PC-3 (cell line): ENCODE results near the gene SYT7. TPM values are rescaled to one million over a fixed set of nuclear protein-coding genes. Genes with fewer than 3 reads are reported as not detected.

ENCODE experiments used
- ATAC-seq: fragments of 200-7000 bp; cut with Tn5 transposase; 2 replicates; pipeline ENCODE4 v1.9.1; 2020; ENCODE audit warnings: mild to moderate bottlenecking, moderate library complexity
- BruUV-seq: library from RNA; stranded (reverse); fragments of 400-500 nt; replicated peaks from 2 replicates; lab custom pipeline; 2021; lab: Mats Ljungman, UMichigan
- CTCF ChIA-PET: fragments of 300-600 bp; sonication (Branson Sonifier 250); formaldehyde crosslinking; loops from one replicate; lab custom pipeline; 2022; ENCODE audit warnings: antibody characterized with exemption; lab: Charles Lee
- POLR2A ChIA-PET: fragments of 300-600 bp; sonication (Branson Sonifier 250); formaldehyde crosslinking; loops from one replicate; lab custom pipeline; 2022; ENCODE audit warnings: antibody characterized with exemption; ENCODE audit not compliant: unreplicated experiment; lab: Charles Lee
- DNase-seq: peaks from one replicate; pipeline ENCODE4 v3.0.0-alpha.2; 2015
- H2AFZ ChIP-seq: fragments of 300-600 bp; sonication (generic); 2 replicates; pipeline ENCODE4 v1.6.0; 2016; ENCODE audit warnings: antibody characterized with exemption, low read length
- H3F3A ChIP-seq: fragments of 300-600 bp; sonication (generic); one replicate; pipeline ENCODE4 v1.6.0; 2017; ENCODE audit warnings: antibody characterized with exemption, low read length, control low read depth, mild to moderate bottlenecking; ENCODE audit not compliant: unreplicated experiment
- H3K27ac ChIP-seq: fragments of 300-600 bp; sonication (generic); 2 replicates; pipeline ENCODE4 v1.5.1; 2016; ENCODE audit warnings: mild to moderate bottlenecking, low read length
- H3K27me3 ChIP-seq: fragments of 300-600 bp; sonication (generic); 2 replicates; pipeline ENCODE4 v1.6.1; 2016; ENCODE audit warnings: low read length, mixed read lengths
- H3K36me3 ChIP-seq: fragments of 300-600 bp; sonication (generic); 2 replicates; pipeline ENCODE4 v1.6.1; 2016; ENCODE audit warnings: low read depth, mixed run types, low read length, mixed read lengths
- H3K4me1 ChIP-seq: fragments of 300-600 bp; sonication (generic); 2 replicates; pipeline ENCODE4 v1.5.1; 2016; ENCODE audit warnings: low read length; ENCODE audit not compliant: insufficient read depth
- H3K4me2 ChIP-seq: fragments of 300-600 bp; sonication (generic); 2 replicates; pipeline ENCODE4 v1.6.0; 2016; ENCODE audit warnings: low read length
- H3K4me3 ChIP-seq: fragments of 300-600 bp; sonication (generic); 2 replicates; pipeline ENCODE4 v1.5.1; 2016; ENCODE audit warnings: mild to moderate bottlenecking, low read length, mixed read lengths
- H3K79me2 ChIP-seq: fragments of 300-600 bp; sonication (generic); 2 replicates; pipeline ENCODE4 v1.6.1; 2017; ENCODE audit warnings: low read length, mixed read lengths
- H3K9ac ChIP-seq: fragments of 300-600 bp; sonication (generic); 2 replicates; pipeline ENCODE4 v1.6.0; 2016; ENCODE audit warnings: mild to moderate bottlenecking, low read length
- H3K9me2 ChIP-seq: fragments of 300-600 bp; sonication (generic); replicated peaks from 2 replicates; pipeline ENCODE4 v1.6.1; 2016; ENCODE audit warnings: mixed run types, low read length, mixed read lengths
- H3K9me3 ChIP-seq: fragments of 300-600 bp; sonication (generic); 2 replicates; pipeline ENCODE4 v1.6.1; 2016; ENCODE audit warnings: low read length, mixed read lengths
- H4K20me1 ChIP-seq: fragments of 300-600 bp; sonication (generic); 2 replicates; pipeline ENCODE4 v1.6.1; 2016; ENCODE audit warnings: low read length, mixed read lengths
- CTCF ChIP-seq: fragments of 300-600 bp; sonication (generic); conservative IDR thresholded peaks from 2 replicates; pipeline ENCODE4 v1.5.1; 2017; ENCODE audit warnings: antibody characterized with exemption, low read depth, mild to moderate bottlenecking, low read length
- EZH2 ChIP-seq: fragments of 300-600 bp; sonication (generic); IDR thresholded peaks from one replicate; pipeline ENCODE4 v1.6.1; 2017; ENCODE audit warnings: antibody characterized with exemption, mild to moderate bottlenecking, low read length; ENCODE audit not compliant: unreplicated experiment
- EZH2phosphoT487 ChIP-seq: fragments of 300-600 bp; sonication (generic); IDR thresholded peaks from 2 replicates; pipeline ENCODE4 v1.6.1; 2018; ENCODE audit warnings: mild to moderate bottlenecking, antibody characterized with exemption, low read length, borderline replicate concordance
- intact Hi-C: fragments of 100-400 bp; cut with micrococcal nuclease; formaldehyde crosslinking; loops from 2 replicates; pipeline ENCODE4 v1.9.0; 2023
- total RNA-seq: library from RNA; depleted of rRNA; stranded (reverse); fragments of >200 nt; gene quantifications from 2 replicates; pipeline ENCODE4 v1.2.3, GENCODE V29; 2014

Gene SYT7
- total RNA-seq, 1 experiment from 2014 or later: 23.2 TPM

- H3F3A ChIP-seq: no peaks in the 10 kb centered on the region
- ATAC-seq: peak; percentile 27; the same call in 1 of the 2 replicates
- no peak overlapping the region for H2AFZ ChIP-seq
- peak; percentile 64 for DNase-seq
- H3K4me2 ChIP-seq: peak overlapping the region; percentile 30; the same call in 1 of the 2 replicates
- H3K36me3 ChIP-seq: no peaks in the 10 kb centered on the region
- peak; percentile 99 for TF ChIP-seq CTCF
- TF ChIP-seq EZH2phosphoT487: no peak
- TF ChIP-seq EZH2: no peak
- H3K9me2 ChIP-seq: no peaks in the 10 kb centered on the region
- no peaks in the 10 kb centered on the region for H3K9me3 ChIP-seq
- H4K20me1 ChIP-seq: no peaks in the 10 kb centered on the region
- POLR2A ChIA-PET: no interaction called here
- H3K9ac ChIP-seq: no peak overlapping the region
- CTCF ChIA-PET: interaction anchor here (0.8 to 2.4 kb wide), 4 partner anchors 39 to 161 kb away, joined by 4 to 8 read pairs (median 6); no protein-coding TSS in a partner anchor
- no TSS peak for BruUV-seq
- H3K27ac ChIP-seq: no peak overlapping the region
- peaks cover 15% of the 10 kb centered on the region; the same call in 1 of the 2 replicates for H3K4me1 ChIP-seq
- intact Hi-C loops: loop anchor here (1.0 to 5.0 kb wide), 5 partner anchors 31 to 255 kb away; no protein-coding TSS in a partner anchor
- H3K4me3 ChIP-seq: no peak overlapping the region
- no peaks in the 10 kb centered on the region for H3K79me2 ChIP-seq
- H3K27me3 ChIP-seq: no peaks in the 10 kb centered on the region
These were observed 103.1 kb downstream of the SYT7 start for GRCh38 chr11:61477727-61478148.

GRCh38 chr11:61477126-61477525 is 103.8 kb downstream of the SYT7 start:
- no peak for TF ChIP-seq EZH2phosphoT487
- no peak for TF ChIP-seq EZH2
- TF ChIP-seq CTCF: no peak
- Histone ChIP-seq H3K27me3 (no peaks in the 10 kb centered on the region), H3F3A (no peaks in the 10 kb centered on the region), H3K4me1 (peaks cover 15% of the 10 kb centered on the region; the same call in 1 of the 2 replicates), H3K9me2 (no peaks in the 10 kb centered on the region), H3K9me3 (no peaks in the 10 kb centered on the region), H3K4me2 (peak overlapping the region; percentile 30; the same call in 1 of the 2 replicates), H3K27ac (no peak overlapping the region), H4K20me1 (no peaks in the 10 kb centered on the region), H3K9ac (no peak overlapping the region), H3K4me3 (no peak overlapping the region), H3K79me2 (no peaks in the 10 kb centered on the region), H3K36me3 (no peaks in the 10 kb centered on the region), H2AFZ (no peak overlapping the region)
- POLR2A ChIA-PET: no interaction called here
- ATAC-seq (peak; percentile 19; the same call in 1 of the 2 replicates), DNase-seq (no peak)
- CTCF ChIA-PET: interaction anchor here (1.1 to 2.4 kb wide), 3 partner anchors 31 to 161 kb away, joined by 4 to 8 read pairs (median 4); no protein-coding TSS in a partner anchor
- no TSS peak for BruUV-seq
- intact Hi-C loops: loop anchor here (1.0 to 5.0 kb wide), 5 partner anchors 30 to 255 kb away; no protein-coding TSS in a partner anchor

GRCh38 chr11:61476371-61476770 is 104.5 kb downstream of the SYT7 start:
- Histone ChIP-seq H3K4me1 (peaks cover 10% of the 10 kb centered on the region; the same call in 1 of the 2 replicates), H3K4me3 (no peak overlapping the region), H3K9me2 (no peaks in the 10 kb centered on the region), H3K9ac (no peak overlapping the region), H2AFZ (no peak overlapping the region), H3K9me3 (no peaks in the 10 kb centered on the region), H3K27ac (no peak overlapping the region), H4K20me1 (no peaks in the 10 kb centered on the region), H3F3A (no peaks in the 10 kb centered on the region), H3K27me3 (no peaks in the 10 kb centered on the region), H3K79me2 (no peaks in the 10 kb centered on the region), H3K36me3 (no peaks in the 10 kb centered on the region), H3K4me2 (no peak overlapping the region)
- DNase-seq: no peak
- intact Hi-C loops: loop anchor here (2.0 to 5.0 kb wide), 4 partner anchors 30 to 256 kb away; no protein-coding TSS in a partner anchor
- CTCF ChIA-PET: interaction anchor here (1.1 to 2.4 kb wide), 3 partner anchors 30 to 162 kb away, joined by 4 to 8 read pairs (median 4); no protein-coding TSS in a partner anchor
- no TSS peak for BruUV-seq
- POLR2A ChIA-PET: no interaction called here
- TF ChIP-seq CTCF (no peak), EZH2 (no peak), EZH2phosphoT487 (no peak)
- no peak for ATAC-seq
